Measurements from ENCODE around the gene TADA3.

GRCh38 chr3:9769426-9770275 lies 22.6 kb downstream of the TADA3 start, which contains the start of gene CAMK1:
- TF ChIP-seq CTCF (conservative IDR thresholded peaks at IDR 0.05 in 1 of 2, IDR thresholded peaks at IDR 0.05 in 1 of 2; ENCODE audit: extremely low read depth in 1 of 2, insufficient read depth in 1 of 2, low read depth in 1 of 2, low read length in 2 of 2) = no peak
- TF ChIP-seq EZH2 (IDR thresholded peaks at IDR 0.05; ENCODE audit: borderline replicate concordance, low read length) = no peak
